Esophagus muscularis mucosa (tissue), 4 donors: ENCODE results near the gene SPATA1. TPM values are rescaled to one million over a fixed set of nuclear protein-coding genes. Genes with fewer than 3 reads are reported as not detected.

Source experiments
- DNase-seq: peaks from one replicate; pipeline ENCODE4 v3.0.0-alpha.2; 2017; ENCODE audit errors: extremely low spot score
- H3K27ac ChIP-seq, 4 donors: fragments of 200-600 bp; sonication (generic); replicated peaks in 1 of 4; 1 replicate in 3 of 4; 2 replicates in 1 of 4; pipeline ENCODE4 v1.5.1; 2016 to 2019; ENCODE audit warnings: mild to moderate bottlenecking in 1 of 4
- H3K27me3 ChIP-seq, 4 donors: fragments of 200-600 bp; sonication (generic); one replicate each; pipeline versions ENCODE4 v1.5.1 to v1.6.0; 2016 to 2019
- H3K36me3 ChIP-seq, 4 donors: fragments of 200-600 bp; sonication (generic); one replicate each; pipeline ENCODE4 v1.5.1; 2016 to 2019
- H3K4me1 ChIP-seq, 4 donors: fragments of 200-600 bp; sonication (generic); one replicate each; pipeline ENCODE4 v1.5.1; 2016 to 2019
- H3K4me3 ChIP-seq, 4 donors: fragments of 200-600 bp; sonication (generic); 1 replicate in 2 of 4; 2 replicates in 2 of 4; pipeline ENCODE4 v1.5.1; 2016 to 2019; ENCODE audit warnings: mild to moderate bottlenecking in 4 of 4, moderate library complexity in 1 of 4
- H3K9me3 ChIP-seq, 4 donors: fragments of 200-600 bp; sonication (generic); 1 replicate in 3 of 4; 2 replicates in 1 of 4; pipeline ENCODE4 v1.5.1; 2016 to 2019
- EP300 ChIP-seq: sonication (generic); formaldehyde crosslinking; IDR thresholded peaks from one replicate; pipeline ENCODE4 v1.6.1; 2017; ENCODE audit warnings: antibody characterized with exemption
- POLR2A ChIP-seq: fragments of 450-650 bp; IDR thresholded peaks from one replicate; pipeline ENCODE4 v1.6.1; 2017; ENCODE audit warnings: antibody characterized with exemption, moderate library complexity, mild to moderate bottlenecking, low read depth
- POLR2AphosphoS5 ChIP-seq, 2 donors: sonication (generic); formaldehyde crosslinking; IDR thresholded peaks; one replicate each; pipeline ENCODE4 v1.6.1; 2017; ENCODE audit warnings: antibody characterized with exemption in 2 of 2
- WGBS: methylation state at CpG from one replicate; pipeline ENCODE4 v1.1.5; 2018; 5-methylcytosine and 5-hydroxymethylcytosine counted together
- intact Hi-C: fragments of 100-400 bp; cut with DNase I; formaldehyde crosslinking; loops from one replicate; pipeline ENCODE4 v1.15.1; 2023
- total RNA-seq, 4 donors: library from RNA; depleted of rRNA; stranded (reverse); fragments of >200 nt; gene quantifications; one replicate each; pipeline versions ENCODE4 v1.1.0 to v1.2.1, GENCODE V29; 2016
- TF ChIP-seq, protein P1 (sequence below), 3 experiments: fragments of 200-600 bp in 2 of 3; fragments of 450-650 bp in 1 of 3; sonication (generic) in 2 of 3; IDR thresholded peaks; one replicate each; pipeline ENCODE4 v1.5.1; 2017 to 2019; ENCODE audit warnings: antibody characterized with exemption in 3 of 3, mild to moderate bottlenecking in 2 of 3, moderate library complexity in 1 of 3

SPATA1 gene
- total RNA-seq, 4 donors from 2014 or later: 0.19 to 2.7 (median 0.42) TPM; not detected in 1

- WGBS: 100% methylated on average over 1 of the region's 1 CpG
- Histone ChIP-seq H3K4me3 (no peak overlapping the region), H3K27ac (peak overlapping the region in 1 of 4 donors; percentile 68), H3K9me3 (peaks cover 0 to 7% (median 0%) of the 10 kb centered on the region in 4 donors), H3K36me3 (no peaks in the 10 kb centered on the region), H3K27me3 (no peaks in the 10 kb centered on the region), H3K4me1 (peaks cover 12 to 25% (median 20%) of the 10 kb centered on the region in 4 donors)
- peak; percentile 57 for DNase-seq
- intact Hi-C loops: loop anchor here (10.0 kb wide), 1 partner anchor 300 kb away; the partner anchor contains the start of gene SAMD13
- no peak for TF ChIP-seq POLR2AphosphoS5 (IDR thresholded peaks at IDR 0.05)
- TF ChIP-seq EP300: no peak
- TF ChIP-seq, protein P1, sequence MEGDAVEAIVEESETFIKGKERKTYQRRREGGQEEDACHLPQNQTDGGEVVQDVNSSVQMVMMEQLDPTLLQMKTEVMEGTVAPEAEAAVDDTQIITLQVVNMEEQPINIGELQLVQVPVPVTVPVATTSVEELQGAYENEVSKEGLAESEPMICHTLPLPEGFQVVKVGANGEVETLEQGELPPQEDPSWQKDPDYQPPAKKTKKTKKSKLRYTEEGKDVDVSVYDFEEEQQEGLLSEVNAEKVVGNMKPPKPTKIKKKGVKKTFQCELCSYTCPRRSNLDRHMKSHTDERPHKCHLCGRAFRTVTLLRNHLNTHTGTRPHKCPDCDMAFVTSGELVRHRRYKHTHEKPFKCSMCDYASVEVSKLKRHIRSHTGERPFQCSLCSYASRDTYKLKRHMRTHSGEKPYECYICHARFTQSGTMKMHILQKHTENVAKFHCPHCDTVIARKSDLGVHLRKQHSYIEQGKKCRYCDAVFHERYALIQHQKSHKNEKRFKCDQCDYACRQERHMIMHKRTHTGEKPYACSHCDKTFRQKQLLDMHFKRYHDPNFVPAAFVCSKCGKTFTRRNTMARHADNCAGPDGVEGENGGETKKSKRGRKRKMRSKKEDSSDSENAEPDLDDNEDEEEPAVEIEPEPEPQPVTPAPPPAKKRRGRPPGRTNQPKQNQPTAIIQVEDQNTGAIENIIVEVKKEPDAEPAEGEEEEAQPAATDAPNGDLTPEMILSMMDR (IDR thresholded peaks at IDR 0.05): no peak
- TF ChIP-seq POLR2A: no peak
Measured at GRCh38 chr1:84605157-84605556, 99.0 kb downstream of the SPATA1 start.

DNA sequence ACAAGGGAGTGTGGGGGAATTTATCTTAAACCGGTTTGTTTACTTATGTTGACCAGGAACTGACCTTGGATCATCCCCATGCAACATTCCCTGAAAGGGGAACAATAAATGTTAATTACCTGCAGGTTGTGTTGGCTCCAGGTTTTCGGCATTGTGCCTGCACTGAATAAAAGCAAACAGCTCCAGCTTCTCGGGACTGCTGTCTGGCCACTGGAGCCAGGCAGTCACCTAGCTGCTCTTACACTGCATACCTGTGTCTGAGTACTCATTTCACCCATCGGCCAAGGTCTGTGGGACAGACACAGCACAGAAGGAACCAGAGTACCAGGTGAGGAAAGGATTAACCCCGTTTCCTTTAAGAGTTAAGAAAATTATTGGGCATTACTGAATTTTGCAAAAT lies 100.8 kb downstream of the SPATA1 start:
- intact Hi-C loops: loop anchor here (10.0 kb wide), 1 partner anchor 302 kb away; the partner anchor contains the start of gene SAMD13
- Histone ChIP-seq H3K27me3 (no peaks in the 10 kb centered on the region), H3K36me3 (no peaks in the 10 kb centered on the region), H3K4me1 (peaks cover 12 to 35% (median 20%) of the 10 kb centered on the region in 4 donors), H3K4me3 (no peak overlapping the region), H3K9me3 (peaks cover 0 to 7% (median 0%) of the 10 kb centered on the region in 4 donors), H3K27ac (no peak overlapping the region)
- no peak for TF ChIP-seq POLR2AphosphoS5 (IDR thresholded peaks at IDR 0.05)
- TF ChIP-seq POLR2A: no peak
- TF ChIP-seq EP300: no peak
- TF ChIP-seq, protein P1 (IDR thresholded peaks at IDR 0.05): no peak
- no peak for DNase-seq
- WGBS: 85% methylated on average over 5 of the region's 5 CpGs

GRCh38 chr1:84611091-84611490 lies 104.9 kb downstream of the SPATA1 start:
- H3K4me1 ChIP-seq: peaks cover 0 to 13% (median 3%) of the 10 kb centered on the region in 4 donors
- DNase-seq: peak; percentile 24
- 25% methylated on average over 1 of the region's 1 CpG for WGBS
- H3K27me3 ChIP-seq: no peaks in the 10 kb centered on the region
- H3K4me3 ChIP-seq: no peak overlapping the region
- TF ChIP-seq, protein P1 (IDR thresholded peaks at IDR 0.05): no peak
- TF ChIP-seq EP300 (no peak), POLR2A (no peak)
- H3K36me3 ChIP-seq: no peaks in the 10 kb centered on the region
- no peaks in the 10 kb centered on the region for H3K9me3 ChIP-seq
- H3K27ac ChIP-seq: no peak overlapping the region
- intact Hi-C loops: no loop called here

GRCh38 chr1:84611796-84612195 lies 105.6 kb downstream of the SPATA1 start:
- Histone ChIP-seq H3K4me3 (no peak overlapping the region), H3K27me3 (no peaks in the 10 kb centered on the region), H3K36me3 (no peaks in the 10 kb centered on the region), H3K4me1 (peaks cover 0 to 16% (median 5%) of the 10 kb centered on the region in 4 donors), H3K27ac (peak overlapping the region in 1 of 4 donors; percentile 28), H3K9me3 (no peaks in the 10 kb centered on the region)
- WGBS: 25% methylated on average over 3 of the region's 3 CpGs
- TF ChIP-seq EP300 (no peak), POLR2AphosphoS5 (IDR thresholded peaks at IDR 0.05) (no peak), POLR2A (no peak)
- TF ChIP-seq, protein P1 (IDR thresholded peaks at IDR 0.05): no peak
- intact Hi-C loops: no loop called here
- peak; percentile 75 for DNase-seq

DNA sequence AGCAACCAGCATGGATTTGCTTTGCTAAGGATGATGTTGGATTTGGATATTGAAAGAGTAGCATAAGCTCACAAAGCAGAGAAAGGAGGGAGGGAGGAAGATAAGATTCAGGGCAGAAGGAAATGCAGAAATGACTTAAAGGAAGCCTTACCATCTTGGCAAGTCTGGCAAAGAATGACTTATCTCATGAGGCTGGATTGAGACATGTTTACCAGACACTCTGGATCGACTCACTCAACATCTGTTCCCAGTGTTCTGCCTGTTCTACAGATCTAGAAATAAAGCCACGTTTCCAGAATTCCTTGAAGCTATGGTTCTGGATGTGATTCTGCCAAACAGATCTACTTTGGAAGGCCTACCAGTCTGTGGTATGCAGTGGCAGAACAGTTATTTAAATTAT lies 106.8 kb downstream of the SPATA1 start:
- Histone ChIP-seq H3K27me3 (no peaks in the 10 kb centered on the region), H3K4me3 (no peak overlapping the region), H3K36me3 (no peaks in the 10 kb centered on the region), H3K4me1 (peaks cover 0 to 28% (median 14%) of the 10 kb centered on the region in 4 donors), H3K27ac (no peak overlapping the region), H3K9me3 (no peaks in the 10 kb centered on the region)
- TF ChIP-seq POLR2A (no peak), EP300 (no peak), POLR2AphosphoS5 (IDR thresholded peaks at IDR 0.05) (no peak)
- TF ChIP-seq, protein P1 (IDR thresholded peaks at IDR 0.05): no peak
- 71% methylated on average over 2 of the region's 2 CpGs for WGBS
- DNase-seq: peak; percentile 14
- intact Hi-C loops: no loop called here
